CD4-positive, alpha-beta memory T cell (primary cell): ENCODE data around the gene FUT9. TPM values are rescaled to one million over a fixed set of nuclear protein-coding genes. Genes with fewer than 3 reads are reported as not detected.

ENCODE experiments used
- CTCF ChIA-PET: fragments of 350-600 bp; sonication (Branson Sonifier 250); formaldehyde crosslinking; loops from one replicate; lab custom pipeline; 2021; ENCODE audit warnings: inconsistent platforms; ENCODE audit not compliant: partially characterized antibody; lab: Charles Lee
- POLR2A ChIA-PET: fragments of 350-600 bp; sonication (Branson Sonifier 250); formaldehyde crosslinking; loops from one replicate; lab custom pipeline; 2021; ENCODE audit not compliant: partially characterized antibody; lab: Charles Lee
- DNase-seq, 5 donors: peaks; one replicate each; pipeline versions ENCODE4 v3.0.0 to v3.0.0-alpha.2; 2020 to 2022; ENCODE audit warnings: mixed read lengths in 1 of 5
- H3K27ac ChIP-seq: one replicate; pipeline ENCODE4 v1.7.0; 2013; ENCODE audit warnings: low read depth, low read length
- H3K27me3 ChIP-seq: 2 replicates; pipeline ENCODE4 v1.7.0; 2013; ENCODE audit warnings: mild to moderate bottlenecking, low read length, moderate library complexity; ENCODE audit not compliant: insufficient read depth
- H3K36me3 ChIP-seq: 2 replicates; pipeline ENCODE4 v1.7.0; 2013; ENCODE audit warnings: mild to moderate bottlenecking, low read length, moderate library complexity; ENCODE audit not compliant: insufficient read depth
- H3K4me1 ChIP-seq: 2 replicates; pipeline ENCODE4 v1.7.0; 2013; ENCODE audit warnings: mild to moderate bottlenecking, low read length, moderate library complexity; ENCODE audit not compliant: insufficient read depth
- H3K4me3 ChIP-seq, 2 donors: one replicate each; pipeline ENCODE4 v1.7.0; 2013; ENCODE audit warnings: low read length in 2 of 2, mild to moderate bottlenecking in 1 of 2
- H3K9me3 ChIP-seq, 2 donors: one replicate each; pipeline ENCODE4 v1.7.0; 2013; ENCODE audit warnings: low read length in 2 of 2, control low read depth in 1 of 2; ENCODE audit not compliant: control insufficient read depth in 1 of 2
- H3K27ac Mint-ChIP-seq, 7 donors: one replicate each; pipeline ENCODE4 v1.8.0; 2020 to 2021; ENCODE audit warnings: mixed read lengths in 7 of 7, mild to moderate bottlenecking in 6 of 7, inconsistent platforms in 3 of 7, moderate library complexity in 3 of 7
- H3K27me3 Mint-ChIP-seq, 2 donors: one replicate each; pipeline ENCODE4 v1.8.0; 2020 to 2021; ENCODE audit warnings: mixed read lengths in 2 of 2
- H3K36me3 Mint-ChIP-seq, 2 donors: one replicate each; pipeline ENCODE4 v1.8.0; 2020 to 2021; ENCODE audit warnings: mixed read lengths in 2 of 2, inconsistent platforms in 1 of 2, mild to moderate bottlenecking in 1 of 2
- H3K4me1 Mint-ChIP-seq, 4 donors: one replicate each; pipeline ENCODE4 v1.8.0; 2020 to 2021; ENCODE audit warnings: mixed read lengths in 4 of 4, mild to moderate bottlenecking in 1 of 4
- H3K4me3 Mint-ChIP-seq, 8 donors: one replicate each; pipeline ENCODE4 v1.8.0; 2020 to 2021; ENCODE audit warnings: mixed read lengths in 8 of 8, mild to moderate bottlenecking in 7 of 8, moderate library complexity in 6 of 8, inconsistent platforms in 3 of 8
- H3K9me3 Mint-ChIP-seq, 8 donors: one replicate each; pipeline ENCODE4 v1.8.0; 2020 to 2021; ENCODE audit warnings: mixed read lengths in 8 of 8, mild to moderate bottlenecking in 5 of 8, inconsistent platforms in 3 of 8, moderate library complexity in 1 of 8
- intact Hi-C: fragments of 100-400 bp; cut with micrococcal nuclease; formaldehyde crosslinking; loops from one replicate; pipeline ENCODE4 v1.15.1; 2023
- polyA plus RNA-seq, 2 donors: library from polyadenylated mRNA; unstranded; fragments of 300-500 nt; fragmentation: Illumina TruSeq; gene quantifications; one replicate each; pipeline ENCODE4 v1.2.3, GENCODE V29; 2021
- total RNA-seq, 2 experiments: library from RNA; stranded (reverse); gene quantifications; one replicate each; pipeline ENCODE4 v1.2.3, GENCODE V29; 2021

FUT9 gene
- total and polyA plus RNA-seq, 4 experiments from 2014 or later = not detected

DNA sequence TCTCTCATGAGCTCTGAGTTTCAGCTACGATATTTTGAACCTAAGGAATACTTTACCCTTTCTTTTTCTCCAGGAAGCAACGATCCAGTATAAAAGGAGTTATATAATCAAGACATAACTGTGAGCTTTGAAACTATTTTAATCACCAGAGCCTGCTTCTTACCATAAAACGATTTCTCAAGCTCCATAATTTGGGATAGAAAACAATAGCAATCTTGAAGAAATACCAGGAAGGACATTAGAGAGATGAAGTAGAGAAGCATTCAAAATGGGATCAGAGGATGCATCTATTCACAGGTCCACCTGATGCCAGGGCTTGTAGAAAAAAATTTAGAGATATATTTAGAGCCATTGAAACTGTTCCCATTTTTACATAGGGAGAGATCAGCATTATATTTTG lies 135.9 kb downstream of the FUT9 start:
- peaks cover 0 to 3% (median 1%) of the 10 kb centered on the region in 4 donors for H3K4me1 Mint-ChIP-seq
- CTCF ChIA-PET = no interaction called here

DNA sequence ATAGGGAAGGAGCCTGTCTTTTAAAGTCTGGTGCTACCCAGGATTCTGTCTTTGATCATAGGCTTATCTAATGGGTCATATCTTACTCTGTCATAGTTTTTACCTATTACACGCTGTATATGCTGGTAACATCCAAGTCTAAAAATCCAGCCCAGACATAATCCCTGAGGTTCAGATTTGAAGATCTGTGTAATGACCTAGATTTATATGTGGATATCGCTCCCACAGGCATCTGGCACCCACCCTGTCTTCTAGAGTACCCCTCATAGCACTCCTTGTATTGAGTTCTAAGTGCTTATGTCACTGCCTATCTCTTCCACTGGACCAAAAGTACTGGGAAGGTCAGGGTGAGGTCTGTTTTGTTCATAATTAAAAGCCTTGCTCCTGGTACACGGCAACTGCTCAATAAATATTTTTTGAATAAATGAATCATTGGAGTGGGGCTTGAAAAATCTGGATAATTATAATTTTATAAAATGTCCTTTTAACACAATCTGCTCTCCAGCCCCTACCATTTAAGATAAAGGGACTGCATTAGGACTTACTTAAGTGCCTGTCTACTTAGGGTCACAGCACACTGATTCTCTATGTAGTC lies 136.4 kb downstream of the FUT9 start:
- H3K9me3 ChIP-seq = no peaks in the 10 kb centered on the region
- Mint-ChIP-seq H3K27ac (no peak overlapping the region), H3K4me3 (no peak overlapping the region), H3K4me1 (peaks cover 4 to 6% (median 5%) of the 10 kb centered on the region in 4 donors), H3K27me3 (peaks cover 0 to 2% of the 10 kb centered on the region in 2 donors), H3K9me3 (no peaks in the 10 kb centered on the region), H3K36me3 (no peaks in the 10 kb centered on the region)
- DNase-seq = no peak
- H3K27me3 ChIP-seq = no peaks in the 10 kb centered on the region
- H3K27ac ChIP-seq = no peak overlapping the region
- intact Hi-C loops = no loop called here
- H3K4me3 ChIP-seq = no peak overlapping the region
- H3K36me3 ChIP-seq = no peaks in the 10 kb centered on the region
- POLR2A ChIA-PET = no interaction called here
- no peaks in the 10 kb centered on the region for H3K4me1 ChIP-seq
- CTCF ChIA-PET = no interaction called here

More for the DNA sequence above, 135.9 kb downstream of the FUT9 start:
- Mint-ChIP-seq H3K4me3 (no peak overlapping the region), H3K9me3 (no peaks in the 10 kb centered on the region), H3K36me3 (no peaks in the 10 kb centered on the region), H3K27me3 (peaks cover 0 to 2% of the 10 kb centered on the region in 2 donors), H3K27ac (no peak overlapping the region)
- DNase-seq = no peak
- Histone ChIP-seq H3K4me1 (no peaks in the 10 kb centered on the region), H3K9me3 (no peaks in the 10 kb centered on the region), H3K4me3 (no peak overlapping the region), H3K27me3 (no peaks in the 10 kb centered on the region), H3K36me3 (no peaks in the 10 kb centered on the region), H3K27ac (no peak overlapping the region)
- intact Hi-C loops = no loop called here
- POLR2A ChIA-PET = no interaction called here

DNA sequence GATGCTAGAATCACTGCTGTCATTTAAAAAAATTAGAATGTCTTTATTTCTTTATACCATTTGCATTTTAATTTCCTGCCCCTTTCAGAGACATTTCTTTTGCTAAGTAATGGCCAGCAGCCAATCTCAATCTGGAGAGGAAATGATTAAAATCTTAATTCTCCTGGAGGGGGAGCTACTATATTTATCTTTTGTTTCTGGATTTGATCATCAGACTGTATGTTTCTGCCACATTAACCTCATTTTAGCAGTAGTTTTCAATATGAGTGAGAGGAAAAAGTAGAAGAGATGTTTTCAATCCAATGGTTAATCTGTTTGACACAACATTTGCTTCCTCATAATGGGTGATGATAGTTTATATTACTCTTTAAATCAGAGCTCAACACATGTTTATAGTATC lies 138.0 kb downstream of the FUT9 start:
- POLR2A ChIA-PET = no interaction called here

DNA sequence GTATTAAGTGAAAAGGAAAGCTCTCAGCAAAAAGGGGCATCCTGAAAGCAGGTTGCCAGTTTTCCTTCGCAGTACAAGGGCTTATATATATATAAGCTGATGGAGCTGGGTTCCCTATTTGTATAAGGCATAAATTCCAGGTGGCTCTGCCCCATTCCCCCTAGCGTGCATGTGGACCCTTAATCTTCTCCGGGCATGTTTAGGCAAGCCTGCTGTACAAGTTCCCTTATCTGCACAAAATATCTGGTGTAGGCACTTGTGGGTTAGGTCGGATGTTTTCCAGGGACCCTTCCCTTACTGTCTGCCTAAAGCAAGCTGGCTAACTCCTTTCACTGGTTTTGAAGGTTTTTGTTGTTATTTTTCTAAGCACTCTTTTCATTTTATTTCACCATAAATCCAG lies 140.7 kb downstream of the FUT9 start:
- CTCF ChIA-PET = no interaction called here
- H3K27ac ChIP-seq = no peak overlapping the region
- intact Hi-C loops = no loop called here

More for the DNA sequence above, 138.0 kb downstream of the FUT9 start:
- intact Hi-C loops = no loop called here
- H3K4me1 ChIP-seq = no peaks in the 10 kb centered on the region
- H3K9me3 Mint-ChIP-seq = no peaks in the 10 kb centered on the region
- no peaks in the 10 kb centered on the region for H3K36me3 Mint-ChIP-seq
- H3K4me3 Mint-ChIP-seq = no peak overlapping the region
- no peak for DNase-seq
- no peaks in the 10 kb centered on the region for H3K27me3 ChIP-seq
- peaks cover 4 to 6% (median 5%) of the 10 kb centered on the region in 4 donors for H3K4me1 Mint-ChIP-seq
- H3K4me3 ChIP-seq = no peak overlapping the region
- CTCF ChIA-PET = no interaction called here
- no peak overlapping the region for H3K27ac Mint-ChIP-seq
- no peaks in the 10 kb centered on the region for H3K9me3 ChIP-seq
- H3K27me3 Mint-ChIP-seq = peaks cover 0 to 2% of the 10 kb centered on the region in 2 donors
- no peaks in the 10 kb centered on the region for H3K36me3 ChIP-seq
- H3K27ac ChIP-seq = no peak overlapping the region

DNA sequence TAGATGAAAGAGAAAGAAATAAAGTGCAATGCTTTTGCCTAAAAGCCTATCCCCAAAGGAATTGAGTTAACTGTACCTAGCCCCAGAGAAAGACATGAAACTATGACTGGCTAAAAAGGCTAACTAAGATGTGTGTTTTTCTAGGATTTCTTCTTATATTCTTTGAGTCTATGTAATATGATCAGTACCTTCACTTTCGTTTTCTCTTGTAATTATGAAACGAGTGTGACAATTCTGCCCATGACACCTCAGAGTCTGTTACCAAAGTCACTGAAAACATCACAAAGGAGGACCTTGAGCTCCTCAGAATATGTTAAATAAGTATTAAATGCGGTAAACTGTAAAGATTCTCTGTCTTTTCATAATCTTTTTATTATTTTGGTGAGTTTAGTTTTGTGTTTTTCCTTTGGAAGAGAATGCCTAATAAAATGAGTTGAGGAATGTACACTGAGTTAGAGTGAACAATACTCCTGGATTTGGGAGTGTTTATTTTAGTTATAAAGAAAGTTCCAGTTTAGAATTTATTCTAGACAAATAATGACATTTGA lies 141.3 kb downstream of the FUT9 start:
- H3K4me1 ChIP-seq = no peaks in the 10 kb centered on the region
- DNase-seq = no peak
- H3K27me3 ChIP-seq = no peaks in the 10 kb centered on the region
- ChIA-PET CTCF (no interaction called here), POLR2A (no interaction called here)
- no peaks in the 10 kb centered on the region for H3K9me3 Mint-ChIP-seq
- H3K4me3 Mint-ChIP-seq = peak overlapping the region in 6 of 8 donors; percentile 16 to 68 (median 28)
- H3K4me3 ChIP-seq = no peak overlapping the region
- H3K36me3 ChIP-seq = no peaks in the 10 kb centered on the region
- no peaks in the 10 kb centered on the region for H3K9me3 ChIP-seq
- H3K27me3 Mint-ChIP-seq = no peaks in the 10 kb centered on the region
- intact Hi-C loops = no loop called here
- no peaks in the 10 kb centered on the region for H3K36me3 Mint-ChIP-seq
- H3K27ac Mint-ChIP-seq = peak overlapping the region in 1 of 7 donors; percentile 14
- H3K4me1 Mint-ChIP-seq = peaks cover 4 to 6% (median 5%) of the 10 kb centered on the region in 4 donors
- no peak overlapping the region for H3K27ac ChIP-seq

More for the DNA sequence above, 140.7 kb downstream of the FUT9 start:
- POLR2A ChIA-PET = no interaction called here
- Mint-ChIP-seq H3K4me3 (peak overlapping the region in 5 of 8 donors; percentile 16 to 68 (median 30)), H3K27me3 (no peaks in the 10 kb centered on the region), H3K9me3 (no peaks in the 10 kb centered on the region), H3K4me1 (peaks cover 4 to 6% (median 5%) of the 10 kb centered on the region in 4 donors), H3K36me3 (no peaks in the 10 kb centered on the region), H3K27ac (no peak overlapping the region)
- no peak for DNase-seq
- Histone ChIP-seq H3K4me1 (no peaks in the 10 kb centered on the region), H3K9me3 (no peaks in the 10 kb centered on the region), H3K4me3 (no peak overlapping the region), H3K27me3 (no peaks in the 10 kb centered on the region), H3K36me3 (no peaks in the 10 kb centered on the region)

DNA sequence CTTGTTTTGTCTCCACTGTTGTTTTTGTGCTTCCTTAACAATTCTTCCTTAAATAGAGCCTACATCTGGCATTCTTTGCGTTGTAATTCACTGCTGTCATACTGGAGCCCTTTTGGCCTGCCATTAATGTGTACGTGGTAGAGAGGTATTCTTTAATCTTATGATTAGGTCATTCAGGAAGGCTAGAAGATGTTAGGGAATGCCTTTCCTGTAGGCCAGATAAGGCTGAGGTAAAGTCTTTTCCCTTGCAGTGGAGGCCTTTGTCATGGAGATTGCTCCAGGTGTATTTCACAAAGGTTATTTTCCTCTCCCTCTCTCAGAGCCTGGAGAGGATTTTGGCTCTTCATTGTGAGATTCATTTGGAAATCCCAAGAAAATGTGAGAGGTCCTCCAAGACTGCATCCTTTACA lies 146.9 kb downstream of the FUT9 start:
- no peak for DNase-seq
- Histone ChIP-seq H3K27ac (no peak overlapping the region), H3K36me3 (no peaks in the 10 kb centered on the region), H3K27me3 (no peaks in the 10 kb centered on the region), H3K9me3 (no peaks in the 10 kb centered on the region), H3K4me1 (no peaks in the 10 kb centered on the region), H3K4me3 (no peak overlapping the region)
- no peak overlapping the region for H3K27ac Mint-ChIP-seq
- no peaks in the 10 kb centered on the region for H3K4me1 Mint-ChIP-seq
- intact Hi-C loops = no loop called here
- peaks cover 0 to 1% (median 0%) of the 10 kb centered on the region in 8 donors for H3K9me3 Mint-ChIP-seq
- no peaks in the 10 kb centered on the region for H3K36me3 Mint-ChIP-seq
- POLR2A ChIA-PET = no interaction called here
- CTCF ChIA-PET = no interaction called here
- no peaks in the 10 kb centered on the region for H3K27me3 Mint-ChIP-seq
- H3K4me3 Mint-ChIP-seq = no peak overlapping the region

DNA sequence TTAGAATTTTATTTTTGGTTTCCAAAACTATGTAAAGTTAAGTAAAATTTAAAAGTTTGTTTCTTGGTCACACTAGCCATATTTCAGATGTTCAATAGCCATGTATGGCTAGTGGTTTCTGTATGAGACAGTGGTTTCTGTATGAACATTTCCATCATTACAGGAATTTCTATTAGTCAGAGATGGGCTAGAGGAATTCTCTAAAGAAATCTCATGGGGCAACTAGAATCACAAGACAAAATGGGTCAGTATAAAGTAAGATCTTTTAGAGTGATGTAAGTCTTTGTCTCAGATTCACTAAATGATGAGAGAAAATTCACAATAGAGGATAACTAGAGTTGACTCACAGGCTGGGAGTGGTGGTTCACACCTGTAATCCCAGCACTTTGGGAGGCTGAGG lies 149.0 kb downstream of the FUT9 start:
- ChIA-PET CTCF (interaction anchor here (1.6 kb wide), 1 partner anchor 10 kb away, joined by 5 read pairs; no protein-coding TSS in a partner anchor), POLR2A (no interaction called here)
- H3K4me1 Mint-ChIP-seq = no peaks in the 10 kb centered on the region
- H3K36me3 Mint-ChIP-seq = no peaks in the 10 kb centered on the region
- no peaks in the 10 kb centered on the region for H3K27me3 ChIP-seq
- no peak overlapping the region for H3K27ac Mint-ChIP-seq
- no peaks in the 10 kb centered on the region for H3K4me1 ChIP-seq
- no peak overlapping the region for H3K27ac ChIP-seq
- H3K4me3 ChIP-seq = no peak overlapping the region
- peaks cover 0 to 5% (median 0%) of the 10 kb centered on the region in 8 donors for H3K9me3 Mint-ChIP-seq
- intact Hi-C loops = no loop called here
- H3K27me3 Mint-ChIP-seq = no peaks in the 10 kb centered on the region
- DNase-seq = no peak
- no peaks in the 10 kb centered on the region for H3K36me3 ChIP-seq
- H3K4me3 Mint-ChIP-seq = no peak overlapping the region
- no peaks in the 10 kb centered on the region for H3K9me3 ChIP-seq
